ENCODE data around the gene ENTPD2. TPM values are rescaled to one million over a fixed set of nuclear protein-coding genes. Genes with fewer than 3 reads are reported as not detected.

ENTPD2 gene
- total and polyA plus RNA-seq, 8 donors: 0.71 to 4.7 (median 2.4) TPM

DNA sequence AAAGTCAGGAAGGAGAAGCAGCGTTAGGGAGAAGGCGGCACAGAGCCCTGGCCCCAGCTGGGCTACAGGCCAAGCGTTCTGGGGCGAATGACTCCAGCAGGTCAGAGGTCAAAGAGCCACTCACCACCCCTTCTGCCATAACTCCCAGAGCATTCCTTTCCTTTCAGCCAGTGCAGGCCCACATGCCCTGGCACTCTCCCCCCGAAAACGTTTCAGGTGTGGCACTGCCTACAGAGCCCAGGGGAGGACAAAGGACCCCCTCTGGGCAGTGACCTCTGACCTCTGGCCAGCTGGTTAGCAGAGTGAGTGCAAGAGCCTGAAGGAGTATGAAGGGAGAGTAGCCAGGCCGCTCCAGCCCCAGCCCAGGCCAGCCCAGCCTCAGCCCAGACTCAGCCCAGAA, 30.7 kb downstream of the ENTPD2 start:
- Histone ChIP-seq H3K9me3 (no peaks in the 10 kb centered on the region), H3K27me3 (no peaks in the 10 kb centered on the region), H3K4me3 (no peak overlapping the region), H3K4me1 (peaks cover 0 to 10% of the 10 kb centered on the region in 2 donors), H3K36me3 (peaks cover 0 to 15% of the 10 kb centered on the region in 2 donors), H3K27ac (no peak overlapping the region)
- TF ChIP-seq, protein P1, sequence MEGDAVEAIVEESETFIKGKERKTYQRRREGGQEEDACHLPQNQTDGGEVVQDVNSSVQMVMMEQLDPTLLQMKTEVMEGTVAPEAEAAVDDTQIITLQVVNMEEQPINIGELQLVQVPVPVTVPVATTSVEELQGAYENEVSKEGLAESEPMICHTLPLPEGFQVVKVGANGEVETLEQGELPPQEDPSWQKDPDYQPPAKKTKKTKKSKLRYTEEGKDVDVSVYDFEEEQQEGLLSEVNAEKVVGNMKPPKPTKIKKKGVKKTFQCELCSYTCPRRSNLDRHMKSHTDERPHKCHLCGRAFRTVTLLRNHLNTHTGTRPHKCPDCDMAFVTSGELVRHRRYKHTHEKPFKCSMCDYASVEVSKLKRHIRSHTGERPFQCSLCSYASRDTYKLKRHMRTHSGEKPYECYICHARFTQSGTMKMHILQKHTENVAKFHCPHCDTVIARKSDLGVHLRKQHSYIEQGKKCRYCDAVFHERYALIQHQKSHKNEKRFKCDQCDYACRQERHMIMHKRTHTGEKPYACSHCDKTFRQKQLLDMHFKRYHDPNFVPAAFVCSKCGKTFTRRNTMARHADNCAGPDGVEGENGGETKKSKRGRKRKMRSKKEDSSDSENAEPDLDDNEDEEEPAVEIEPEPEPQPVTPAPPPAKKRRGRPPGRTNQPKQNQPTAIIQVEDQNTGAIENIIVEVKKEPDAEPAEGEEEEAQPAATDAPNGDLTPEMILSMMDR (IDR thresholded peaks at IDR 0.05): no peak
- intact Hi-C loops (cut with DNase I): no loop called here
- DNase-seq: no peak
- no peak for ATAC-seq

DNA sequence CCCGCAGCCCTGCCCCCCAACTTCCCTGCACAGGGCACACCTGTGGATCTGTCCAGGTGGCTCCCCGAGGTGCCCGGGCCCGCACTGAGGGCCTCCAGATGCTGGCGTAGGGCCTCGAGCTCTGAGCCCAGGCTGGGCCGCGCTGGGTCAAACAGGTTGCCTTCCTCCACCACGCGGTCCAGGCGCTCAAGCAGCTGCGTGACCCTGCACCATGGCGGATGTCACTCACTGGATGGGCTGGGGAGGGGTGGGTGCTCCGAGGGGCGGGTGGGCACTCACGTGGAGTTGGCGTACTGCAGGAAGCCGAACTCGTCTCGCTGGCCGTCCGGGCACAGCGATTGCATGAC, 31.2 kb downstream of the ENTPD2 start:
- Histone ChIP-seq H3K4me3 (no peak overlapping the region), H3K9me3 (no peaks in the 10 kb centered on the region), H3K27me3 (no peaks in the 10 kb centered on the region), H3K36me3 (peaks cover 0 to 20% of the 10 kb centered on the region in 2 donors), H3K27ac (no peak overlapping the region), H3K4me1 (peaks cover 0 to 9% of the 10 kb centered on the region in 2 donors)
- intact Hi-C loops (cut with DNase I): no loop called here
- DNase-seq: no peak
- TF ChIP-seq, protein P1 (IDR thresholded peaks at IDR 0.05): no peak
- ATAC-seq: no peak

DNA sequence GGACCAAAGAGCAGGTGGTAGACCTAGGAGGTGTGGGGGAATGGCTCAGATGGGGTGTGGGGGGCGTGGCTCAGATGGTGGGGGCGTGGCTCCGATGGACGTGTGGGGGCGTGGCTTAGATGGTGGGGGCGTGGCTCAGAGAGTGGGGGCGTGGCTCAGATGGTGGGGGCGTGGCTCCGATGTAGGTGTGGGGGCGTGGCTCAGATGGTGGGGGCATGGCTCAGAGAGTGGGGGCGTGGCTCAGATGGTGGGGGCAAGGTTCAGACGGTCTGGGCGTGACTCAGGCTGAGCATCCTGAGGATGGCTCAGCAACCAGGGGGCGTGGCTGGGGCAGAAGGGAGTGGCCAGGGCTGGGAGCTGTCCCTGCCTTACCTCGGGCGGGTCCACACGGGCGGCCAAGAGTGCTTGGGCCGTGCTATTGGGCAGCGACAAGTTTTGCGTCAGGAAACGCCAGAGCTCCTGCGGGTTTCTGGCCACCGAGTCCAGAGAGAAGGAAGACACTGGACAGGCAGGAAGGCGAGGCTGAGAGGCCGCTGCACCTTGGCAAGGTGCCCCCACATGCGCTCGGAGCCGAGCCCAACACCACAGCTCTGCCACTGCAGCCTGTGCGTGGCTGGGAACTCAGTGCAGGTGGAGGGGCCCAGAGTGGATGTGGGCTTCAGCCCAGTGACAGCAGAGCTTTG, 31.7 kb downstream of the ENTPD2 start:
- peaks cover 0 to 4% of the 10 kb centered on the region in 2 donors for H3K4me1 ChIP-seq
- TF ChIP-seq, protein P1 (IDR thresholded peaks at IDR 0.05): no peak
- intact Hi-C loops (cut with DNase I): no loop called here
- peaks cover 0 to 25% of the 10 kb centered on the region in 2 donors for H3K36me3 ChIP-seq
- no peaks in the 10 kb centered on the region for H3K27me3 ChIP-seq
- no peak overlapping the region for H3K4me3 ChIP-seq
- no peaks in the 10 kb centered on the region for H3K9me3 ChIP-seq
- DNase-seq (peak in 1 of 4 donors; percentile 90), ATAC-seq (peak; percentile 35)
- no peak overlapping the region for H3K27ac ChIP-seq

DNA sequence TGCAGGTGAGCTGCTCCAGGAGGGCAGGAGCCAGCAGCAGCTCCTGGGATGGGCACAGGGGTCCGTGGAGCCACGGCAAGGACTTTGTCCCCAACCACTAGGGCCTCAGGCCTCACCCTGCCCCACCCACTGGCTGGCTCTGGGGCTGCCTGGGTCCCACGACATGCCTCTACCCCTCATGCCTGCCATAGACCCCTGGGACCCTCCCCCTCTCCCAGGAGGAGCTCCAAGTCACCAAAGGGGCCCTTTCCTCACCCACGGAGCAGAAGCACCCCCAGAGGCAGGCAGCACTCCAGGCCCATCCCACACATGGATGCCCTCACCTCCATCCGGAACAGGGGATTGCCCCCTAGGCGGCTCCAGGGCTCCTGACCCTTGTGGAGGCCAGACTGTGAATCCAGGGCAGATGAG, 32.3 kb downstream of the ENTPD2 start:
- Histone ChIP-seq H3K27ac (no peak overlapping the region), H3K9me3 (no peaks in the 10 kb centered on the region), H3K36me3 (peaks cover 0 to 30% of the 10 kb centered on the region in 2 donors), H3K27me3 (no peaks in the 10 kb centered on the region), H3K4me3 (no peak overlapping the region), H3K4me1 (no peaks in the 10 kb centered on the region)
- no peak for ATAC-seq
- intact Hi-C loops (cut with DNase I): no loop called here
- DNase-seq: no peak
- TF ChIP-seq, protein P1 (IDR thresholded peaks at IDR 0.05): no peak

DNA sequence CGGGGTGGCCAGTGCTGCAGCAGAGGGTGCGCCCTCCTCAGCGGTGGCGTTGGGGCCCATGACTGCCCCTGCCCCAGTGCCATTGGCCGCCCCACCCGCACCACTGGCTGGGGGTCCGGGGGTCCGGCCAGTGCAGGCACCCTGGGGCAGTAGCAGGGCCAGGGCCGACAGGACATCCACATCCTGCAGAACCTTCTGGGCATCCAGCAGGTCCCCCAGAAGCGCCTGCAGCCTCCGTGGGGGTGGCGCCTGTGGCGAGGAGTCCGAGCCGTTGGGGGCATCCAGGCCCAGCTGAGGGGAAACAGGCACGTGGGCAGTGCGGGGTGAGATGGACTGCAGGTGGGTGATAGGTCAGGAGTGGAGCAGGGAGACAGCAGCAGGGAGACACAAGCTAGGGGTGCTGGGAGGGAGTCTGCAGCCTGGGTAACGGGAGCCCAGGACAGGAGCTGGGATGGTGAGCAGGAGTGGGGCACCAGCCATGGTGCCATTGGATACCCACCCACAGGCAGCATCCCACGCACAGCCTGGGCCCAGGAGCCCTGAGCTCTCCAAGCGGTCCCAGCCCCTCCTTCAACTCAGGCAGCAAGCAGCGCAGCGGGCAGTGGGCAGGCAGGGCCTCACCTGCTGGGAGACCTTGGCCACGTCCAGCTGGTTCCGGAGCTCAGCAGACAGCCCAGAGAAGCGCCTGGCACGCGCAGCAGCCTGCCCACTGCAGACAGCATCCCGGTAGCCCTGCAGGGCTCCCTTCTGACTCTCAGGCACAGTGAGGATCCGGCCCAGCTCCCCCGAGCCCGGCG, 32.9 kb downstream of the ENTPD2 start:
- DNase-seq: no peak
- Histone ChIP-seq H3K4me1 (no peaks in the 10 kb centered on the region), H3K36me3 (peaks cover 0 to 36% of the 10 kb centered on the region in 2 donors), H3K27ac (no peak overlapping the region), H3K27me3 (no peaks in the 10 kb centered on the region), H3K9me3 (no peaks in the 10 kb centered on the region), H3K4me3 (no peak overlapping the region)
- intact Hi-C loops (cut with DNase I): no loop called here
- TF ChIP-seq, protein P1 (IDR thresholded peaks at IDR 0.05): no peak
- ATAC-seq: no peak
